ENCODE measurements around the gene BMS1. TPM values are rescaled to one million over a fixed set of nuclear protein-coding genes. Genes with fewer than 3 reads are reported as not detected.

BMS1 gene
- total and polyA plus RNA-seq, 10 of the 15 experiments (the other 5 are each of a cell fraction or from before 2014, with no cell fraction given), result 7.6 to 33.6 (median 21.0) TPM

- peak; percentile 100 for TF ChIP-seq TAF1 (IDR thresholded peaks at IDR 0.05; ENCODE audit: borderline replicate concordance, low read depth, low read length)
- peak; percentile 78; the same call in 1 of the 2 replicates for TF ChIP-seq DPF2 (IDR thresholded peaks at IDR 0.05)
- TF ChIP-seq RCOR1 (conservative IDR thresholded peaks at IDR 0.05; ENCODE audit: low read depth, low read length), result peak; percentile 72; the same call in 1 of the 2 replicates
- TF ChIP-seq TBL1XR1 (IDR thresholded peaks at IDR 0.05; ENCODE audit: low read depth, low read length), result peak; percentile 93
- TF ChIP-seq NRF1 (conservative IDR thresholded peaks at IDR 0.05; ENCODE audit: low read depth, low read length), result peak; percentile 33; the same call in 1 of the 2 replicates
- no peak for TF ChIP-seq ZBTB4 (CRISPR knock-in tag; IDR thresholded peaks at IDR 0.05)
- peak; percentile 87 for TF ChIP-seq ELK1 (IDR thresholded peaks at IDR 0.05; ENCODE audit: low read depth, low read length)
- peak; percentile 84 for TF ChIP-seq GATAD2B (conservative IDR thresholded peaks at IDR 0.05; ENCODE audit: low read depth)
- TF ChIP-seq PRDM15 (CRISPR knock-in tag; IDR thresholded peaks at IDR 0.05), result 0 out of 2 replicates have a peak, but pooled peaks have one; percentile 29
- peak; percentile 55 for TF ChIP-seq E4F1 (IDR thresholded peaks at IDR 0.05; ENCODE audit: borderline replicate concordance, partially characterized antibody)
- TF ChIP-seq ZBTB11 (CRISPR knock-in tag; IDR thresholded peaks at IDR 0.05), result peak; percentile 97
Measured at GRCh38 chr10:42782446-42783180, at the start of gene BMS1 (continued).
